ENCODE measurements around the gene PDIA5.

DNA sequence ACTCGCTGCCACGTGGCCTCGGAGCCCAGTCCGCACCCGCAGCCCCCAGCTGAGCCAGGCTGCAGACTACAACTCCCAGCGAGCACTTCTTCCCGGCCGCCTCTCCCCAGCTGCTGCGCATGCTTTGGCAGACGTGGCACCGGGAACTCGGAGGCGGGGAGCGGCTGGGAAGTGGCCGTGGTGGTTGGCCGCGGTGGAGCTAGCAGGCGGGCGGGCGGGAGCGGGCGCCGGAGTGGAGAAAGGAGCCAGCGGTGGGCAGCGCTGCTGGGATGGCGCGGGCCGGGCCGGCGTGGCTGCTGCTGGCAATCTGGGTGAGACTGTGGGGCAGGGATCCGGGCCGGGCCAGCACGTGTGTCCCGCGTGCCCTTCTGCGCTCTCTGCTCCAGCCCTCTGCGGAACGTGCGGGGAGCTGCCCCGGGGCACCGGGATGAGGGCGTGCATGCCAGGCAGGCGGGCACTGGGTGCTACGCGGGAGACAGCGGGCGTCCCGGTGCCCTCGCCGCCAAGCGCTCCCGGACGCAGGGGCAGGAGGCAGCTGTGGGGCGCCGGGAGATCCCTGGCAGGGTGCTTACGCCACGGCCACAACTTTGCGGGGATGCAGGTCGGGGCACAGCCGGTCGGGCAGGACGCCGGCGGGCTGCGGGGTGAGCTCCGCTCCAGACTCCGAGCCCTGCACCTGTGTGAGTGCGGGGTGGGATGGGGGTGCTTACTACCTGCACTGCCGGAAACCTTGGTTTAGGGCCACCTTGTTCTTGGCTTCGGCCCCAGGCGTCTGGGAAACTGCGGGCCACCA is at the start of gene PDIA5:
- TF ChIP-seq MXI1 (IDR thresholded peaks at IDR 0.05; ENCODE audit: borderline replicate concordance, low read depth, low read length) (peak; percentile 94), POLR2A (IDR thresholded peaks at IDR 0.05; ENCODE audit: low read depth, low read length) (peak; percentile 79)
- TF ChIP-seq, protein P1, sequence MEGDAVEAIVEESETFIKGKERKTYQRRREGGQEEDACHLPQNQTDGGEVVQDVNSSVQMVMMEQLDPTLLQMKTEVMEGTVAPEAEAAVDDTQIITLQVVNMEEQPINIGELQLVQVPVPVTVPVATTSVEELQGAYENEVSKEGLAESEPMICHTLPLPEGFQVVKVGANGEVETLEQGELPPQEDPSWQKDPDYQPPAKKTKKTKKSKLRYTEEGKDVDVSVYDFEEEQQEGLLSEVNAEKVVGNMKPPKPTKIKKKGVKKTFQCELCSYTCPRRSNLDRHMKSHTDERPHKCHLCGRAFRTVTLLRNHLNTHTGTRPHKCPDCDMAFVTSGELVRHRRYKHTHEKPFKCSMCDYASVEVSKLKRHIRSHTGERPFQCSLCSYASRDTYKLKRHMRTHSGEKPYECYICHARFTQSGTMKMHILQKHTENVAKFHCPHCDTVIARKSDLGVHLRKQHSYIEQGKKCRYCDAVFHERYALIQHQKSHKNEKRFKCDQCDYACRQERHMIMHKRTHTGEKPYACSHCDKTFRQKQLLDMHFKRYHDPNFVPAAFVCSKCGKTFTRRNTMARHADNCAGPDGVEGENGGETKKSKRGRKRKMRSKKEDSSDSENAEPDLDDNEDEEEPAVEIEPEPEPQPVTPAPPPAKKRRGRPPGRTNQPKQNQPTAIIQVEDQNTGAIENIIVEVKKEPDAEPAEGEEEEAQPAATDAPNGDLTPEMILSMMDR (conservative IDR thresholded peaks at IDR 0.05; ENCODE audit: low read depth, low read length) = no peak
